Measurements from ENCODE around the gene HMCN1.
"Not testable (repeated sequence)": the region's sequence is repeated elsewhere in the genome, so short reads cannot be mapped to it uniquely, and the experiment has no call there.

Gene HMCN1

GRCh38 chr1:186175588-186175987 is 441.4 kb downstream of the HMCN1 start:
- no peak for DNase-seq

GRCh38 chr1:186178426-186179043 is 444.3 kb downstream of the HMCN1 start:
- no peak for DNase-seq

GRCh38 chr1:186179231-186179630 is 445.0 kb downstream of the HMCN1 start:
- no peak for DNase-seq

- DNase-seq: no peak
Measured at GRCh38 chr1:186183219-186183618, 449.0 kb downstream of the HMCN1 start.

GRCh38 chr1:186183970-186184628 is 449.9 kb downstream of the HMCN1 start:
- DNase-seq: no peak

- DNase-seq: not testable (repeated sequence)
Measured at GRCh38 chr1:186186251-186186650, 452.1 kb downstream of the HMCN1 start.

- no peak for DNase-seq
Measured at GRCh38 chr1:186187601-186188000, 453.4 kb downstream of the HMCN1 start.

- DNase-seq: no peak
Measured at GRCh38 chr1:186188004-186188539, 453.9 kb downstream of the HMCN1 start.

- DNase-seq: no peak
Measured at GRCh38 chr1:186188736-186189135, 454.5 kb downstream of the HMCN1 start.

- DNase-seq: no peak
Measured at GRCh38 chr1:186189156-186189555, 455.0 kb downstream of the HMCN1 start.

GRCh38 chr1:186191511-186191910 is 457.3 kb downstream of the HMCN1 start:
- DNase-seq: no peak

GRCh38 chr1:186193224-186193623 is 459.0 kb downstream of the HMCN1 start:
- DNase-seq: no peak

- DNase-seq: no peak
Measured at GRCh38 chr1:186194107-186194756, 460.0 kb downstream of the HMCN1 start.

- DNase-seq: no peak
Measured at GRCh38 chr1:186195377-186195931, 461.3 kb downstream of the HMCN1 start.

- no peak for DNase-seq
Measured at GRCh38 chr1:186202271-186202764, 468.1 kb downstream of the HMCN1 start.

GRCh38 chr1:186202776-186203175 is 468.6 kb downstream of the HMCN1 start:
- no peak for DNase-seq

- no peak for DNase-seq
Measured at GRCh38 chr1:186206048-186206570, 471.9 kb downstream of the HMCN1 start.

GRCh38 chr1:186207391-186208085 is 473.3 kb downstream of the HMCN1 start:
- DNase-seq: no peak

GRCh38 chr1:186208405-186209129 is 474.4 kb downstream of the HMCN1 start:
- no peak for DNase-seq

GRCh38 chr1:186210258-186210657 is 476.1 kb downstream of the HMCN1 start:
- no peak for DNase-seq

- not testable (repeated sequence) for DNase-seq
Measured at GRCh38 chr1:186211583-186211982, 477.4 kb downstream of the HMCN1 start.
